ENCODE data around the gene PRIMA1. TPM values are rescaled to one million over a fixed set of nuclear protein-coding genes. Genes with fewer than 3 reads are reported as not detected.

Gene PRIMA1
- 10 to 100 TPM; 21.1 to 46.8 (median 35.3) TPM for total RNA-seq

- peaks cover 0 to 37% (median 9%) of the 10 kb centered on the region in 4 donors for H3K4me1 ChIP-seq
- H3K9me3 ChIP-seq: no peaks in the 10 kb centered on the region
- peak in 1 of 2 donors; percentile 64 for TF ChIP-seq POLR2A (IDR thresholded peaks at IDR 0.05)
- TF ChIP-seq, protein P1, sequence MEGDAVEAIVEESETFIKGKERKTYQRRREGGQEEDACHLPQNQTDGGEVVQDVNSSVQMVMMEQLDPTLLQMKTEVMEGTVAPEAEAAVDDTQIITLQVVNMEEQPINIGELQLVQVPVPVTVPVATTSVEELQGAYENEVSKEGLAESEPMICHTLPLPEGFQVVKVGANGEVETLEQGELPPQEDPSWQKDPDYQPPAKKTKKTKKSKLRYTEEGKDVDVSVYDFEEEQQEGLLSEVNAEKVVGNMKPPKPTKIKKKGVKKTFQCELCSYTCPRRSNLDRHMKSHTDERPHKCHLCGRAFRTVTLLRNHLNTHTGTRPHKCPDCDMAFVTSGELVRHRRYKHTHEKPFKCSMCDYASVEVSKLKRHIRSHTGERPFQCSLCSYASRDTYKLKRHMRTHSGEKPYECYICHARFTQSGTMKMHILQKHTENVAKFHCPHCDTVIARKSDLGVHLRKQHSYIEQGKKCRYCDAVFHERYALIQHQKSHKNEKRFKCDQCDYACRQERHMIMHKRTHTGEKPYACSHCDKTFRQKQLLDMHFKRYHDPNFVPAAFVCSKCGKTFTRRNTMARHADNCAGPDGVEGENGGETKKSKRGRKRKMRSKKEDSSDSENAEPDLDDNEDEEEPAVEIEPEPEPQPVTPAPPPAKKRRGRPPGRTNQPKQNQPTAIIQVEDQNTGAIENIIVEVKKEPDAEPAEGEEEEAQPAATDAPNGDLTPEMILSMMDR (IDR thresholded peaks at IDR 0.05): no peak
- no peaks in the 10 kb centered on the region for H3K36me3 ChIP-seq
- no peaks in the 10 kb centered on the region for H3K27me3 ChIP-seq
- 3% methylated on average over 18 to 20 of the region's 24 CpGs for WGBS, 2 donors
- peak within 1 kb of the TSS; percentile 71 to 92 (median 78) for H3K27ac ChIP-seq
- peak within 1 kb of the TSS; percentile 45 to 70 (median 60) for H3K4me3 ChIP-seq
- no peak for DNase-seq (ENCODE audit: low spot score in 2 of 2)
Observed at GRCh38 chr14:93788293-93788542, at the start of gene PRIMA1. Gene PRIMA1 (minus strand): TSS chr14:93788485. CDS start chr14:93787718, 767 bp downstream.

GRCh38 chr14:93834699-93835371, 46.5 kb upstream of the PRIMA1 start:
- H3K27me3 ChIP-seq: no peaks in the 10 kb centered on the region
- TF ChIP-seq POLR2A (IDR thresholded peaks at IDR 0.05): no peak
- TF ChIP-seq, protein P1 (IDR thresholded peaks at IDR 0.05): no peak
- no peak for TF ChIP-seq EP300 (IDR thresholded peaks at IDR 0.05)
- H3K4me1 ChIP-seq: no peaks in the 10 kb centered on the region
- no peak overlapping the region for H3K4me3 ChIP-seq
- no peak overlapping the region for H3K27ac ChIP-seq
- H3K36me3 ChIP-seq: no peaks in the 10 kb centered on the region
- H3K9me3 ChIP-seq: no peaks in the 10 kb centered on the region
- 64 to 74% methylated on average over 9 of the region's 9 CpGs for WGBS, 2 donors
- no peak for DNase-seq (ENCODE audit: low spot score in 2 of 2)

DNA sequence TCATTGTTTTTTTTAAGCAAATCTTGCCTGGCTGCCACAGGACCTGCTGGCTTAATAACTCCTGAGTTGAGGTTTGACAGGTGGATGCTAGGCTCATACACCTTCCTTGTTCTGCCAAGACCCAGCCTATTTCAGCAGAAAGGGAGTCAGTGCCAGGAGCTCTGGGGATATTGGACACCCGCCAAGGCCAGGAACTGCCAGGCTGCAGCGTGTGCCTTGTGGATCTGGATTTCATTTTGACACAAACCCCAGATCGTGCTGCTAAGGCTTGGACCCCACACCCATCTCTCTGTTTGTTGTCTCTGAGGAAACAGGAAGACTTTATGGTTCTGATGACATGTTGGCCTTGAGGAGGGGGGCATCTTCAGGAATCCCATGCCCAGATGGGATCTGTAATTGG, 44.4 kb upstream of the PRIMA1 start:
- H3K27me3 ChIP-seq: no peaks in the 10 kb centered on the region
- DNase-seq (ENCODE audit: low spot score in 2 of 2): no peak

DNA sequence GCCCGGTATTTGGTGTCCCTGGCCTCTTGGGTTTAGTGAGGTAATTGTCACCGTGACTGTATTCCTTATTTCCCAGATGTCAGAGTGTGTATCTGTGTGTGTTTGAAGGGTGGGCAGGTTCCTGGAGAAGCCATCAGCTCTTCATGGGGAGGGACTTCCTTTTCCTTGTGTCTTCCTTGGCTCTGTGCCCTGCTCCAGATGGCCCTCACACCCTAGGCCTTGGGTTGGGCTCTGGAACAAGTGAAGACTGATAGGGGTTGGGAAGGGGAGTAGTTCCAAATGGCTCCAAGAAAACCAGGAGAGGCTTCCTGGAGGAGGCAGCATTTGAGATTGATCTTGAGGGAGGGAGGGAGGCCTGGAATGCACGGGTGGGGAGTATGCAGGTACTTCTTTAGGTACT, 43.8 kb upstream of the PRIMA1 start:
- no peak overlapping the region for H3K27ac ChIP-seq
- H3K4me1 ChIP-seq: no peaks in the 10 kb centered on the region
- 63 to 71% methylated on average over 3 of the region's 3 CpGs for WGBS, 2 donors
- H3K9me3 ChIP-seq: no peaks in the 10 kb centered on the region
- no peak overlapping the region for H3K4me3 ChIP-seq
- H3K36me3 ChIP-seq: no peaks in the 10 kb centered on the region
- TF ChIP-seq EP300 (IDR thresholded peaks at IDR 0.05) (no peak), POLR2A (IDR thresholded peaks at IDR 0.05) (no peak)
- TF ChIP-seq, protein P1 (IDR thresholded peaks at IDR 0.05): no peak
- H3K27me3 ChIP-seq: no peaks in the 10 kb centered on the region
- no peak for DNase-seq (ENCODE audit: low spot score in 2 of 2)

More for the DNA sequence above, 44.4 kb upstream of the PRIMA1 start:
- 23% methylated on average over 3 of the region's 3 CpGs for WGBS, 2 donors
- no peaks in the 10 kb centered on the region for H3K9me3 ChIP-seq
- TF ChIP-seq POLR2A (IDR thresholded peaks at IDR 0.05) (no peak), EP300 (IDR thresholded peaks at IDR 0.05) (no peak)
- TF ChIP-seq, protein P1 (IDR thresholded peaks at IDR 0.05): no peak
- H3K36me3 ChIP-seq: no peaks in the 10 kb centered on the region
- no peak overlapping the region for H3K27ac ChIP-seq
- no peaks in the 10 kb centered on the region for H3K4me1 ChIP-seq
- no peak overlapping the region for H3K4me3 ChIP-seq

GRCh38 chr14:93830753-93831461, 42.6 kb upstream of the PRIMA1 start:
- TF ChIP-seq, protein P1 (IDR thresholded peaks at IDR 0.05): no peak
- TF ChIP-seq EP300 (IDR thresholded peaks at IDR 0.05): no peak
- TF ChIP-seq POLR2A (IDR thresholded peaks at IDR 0.05): no peak
- WGBS, 2 donors: 64% methylated on average over 3 of the region's 3 CpGs
- DNase-seq (ENCODE audit: low spot score in 2 of 2): no peak
- Histone ChIP-seq H3K4me1 (no peaks in the 10 kb centered on the region), H3K9me3 (no peaks in the 10 kb centered on the region), H3K27me3 (no peaks in the 10 kb centered on the region), H3K36me3 (no peaks in the 10 kb centered on the region), H3K4me3 (no peak overlapping the region), H3K27ac (no peak overlapping the region)

Data from tibial nerve (tissue), 4 donors.